NCI-H2196 (cell line): ENCODE measurements around the gene LRRN3.

Experiments
- DNase-seq: peaks from one replicate; lab custom pipeline; 2025; ENCODE audit not compliant: unreplicated experiment; lab: John Stamatoyannopoulos, UW

Gene LRRN3

GRCh38 chr7:111104710-111105109 is 13.8 kb downstream of the LRRN3 start:
- no peak for DNase-seq

- DNase-seq: no peak
Measured at GRCh38 chr7:111105269-111105668, 14.3 kb downstream of the LRRN3 start.

- no peak for DNase-seq
Measured at GRCh38 chr7:111107579-111107978, 16.7 kb downstream of the LRRN3 start.

DNA sequence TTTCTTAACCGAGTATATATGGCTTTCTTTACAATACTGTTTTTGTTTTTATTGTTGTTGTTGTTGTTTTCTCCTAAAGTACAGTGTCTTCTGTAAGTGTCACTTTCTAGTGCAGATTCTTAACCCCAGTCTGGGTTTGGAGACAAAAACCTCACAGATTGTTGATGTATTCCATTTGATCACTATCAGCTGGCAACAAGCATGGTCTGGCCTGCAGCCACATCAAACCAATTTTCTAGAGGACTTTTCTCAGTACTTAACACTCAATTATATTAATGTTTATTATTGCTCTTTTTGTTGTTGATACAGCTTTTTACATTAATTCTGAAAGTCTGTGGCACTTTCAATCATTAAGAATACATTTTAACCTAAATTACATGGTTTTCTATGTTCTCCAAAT is 17.1 kb downstream of the LRRN3 start:
- no peak for DNase-seq

GRCh38 chr7:111108496-111108895 is 17.6 kb downstream of the LRRN3 start:
- DNase-seq: no peak

DNA sequence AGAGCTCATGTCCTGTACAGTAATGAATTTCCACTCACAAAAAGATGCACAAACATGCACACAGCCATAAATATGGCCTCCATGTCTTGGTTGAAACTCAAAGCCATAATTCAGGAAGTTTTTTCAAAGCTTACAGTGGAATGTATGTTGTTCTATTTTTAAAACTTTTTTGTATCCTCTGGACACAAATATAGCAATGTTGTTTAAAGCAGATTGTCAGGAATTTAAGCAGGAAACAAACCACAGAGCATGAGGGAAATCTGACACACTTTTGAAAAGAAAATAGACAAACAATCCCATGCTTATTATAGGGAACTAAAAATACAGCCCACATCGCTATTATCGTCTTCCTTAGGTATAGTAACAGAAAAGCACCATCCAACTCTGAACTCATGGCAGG is 21.5 kb downstream of the LRRN3 start:
- DNase-seq: no peak

DNA sequence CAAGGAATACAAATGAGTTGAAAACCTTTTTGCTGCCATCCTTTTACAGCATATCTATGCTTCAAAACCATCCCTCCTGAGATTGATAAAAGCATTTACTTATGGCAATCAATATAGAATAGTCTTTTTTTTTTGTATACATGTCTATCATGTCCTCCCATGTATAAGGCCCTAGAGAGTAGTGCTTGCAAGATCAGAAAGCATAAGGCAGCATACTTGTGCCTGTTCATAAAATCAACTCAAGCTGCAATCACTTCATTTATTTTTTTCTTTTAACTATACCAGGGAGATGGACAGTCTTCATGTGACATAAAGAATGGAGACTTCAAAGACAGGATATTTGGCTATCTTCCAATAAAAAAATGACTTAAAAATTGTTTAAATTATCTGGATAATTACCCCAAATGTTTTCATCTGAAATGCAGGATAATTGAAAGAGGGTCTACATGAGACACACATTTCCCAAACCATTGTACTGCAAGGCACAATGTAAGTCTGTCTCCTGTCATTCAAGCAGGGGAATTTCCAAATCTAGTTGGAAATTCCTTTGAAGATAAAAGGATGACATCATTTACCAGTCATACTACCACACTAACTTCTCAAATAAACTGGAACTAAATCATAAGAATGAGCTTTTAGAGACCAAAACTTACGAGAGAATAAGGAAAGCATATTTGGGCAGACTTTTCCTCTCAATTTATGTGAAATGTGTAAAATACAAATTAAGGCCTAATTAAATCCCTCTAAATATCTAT is 22.5 kb downstream of the LRRN3 start:
- DNase-seq: no peak

- DNase-seq: no peak
Measured at GRCh38 chr7:111115966-111116365, 25.0 kb downstream of the LRRN3 start.

GRCh38 chr7:111126987-111127386 is 36.1 kb downstream of the LRRN3 start:
- no peak for DNase-seq

DNA sequence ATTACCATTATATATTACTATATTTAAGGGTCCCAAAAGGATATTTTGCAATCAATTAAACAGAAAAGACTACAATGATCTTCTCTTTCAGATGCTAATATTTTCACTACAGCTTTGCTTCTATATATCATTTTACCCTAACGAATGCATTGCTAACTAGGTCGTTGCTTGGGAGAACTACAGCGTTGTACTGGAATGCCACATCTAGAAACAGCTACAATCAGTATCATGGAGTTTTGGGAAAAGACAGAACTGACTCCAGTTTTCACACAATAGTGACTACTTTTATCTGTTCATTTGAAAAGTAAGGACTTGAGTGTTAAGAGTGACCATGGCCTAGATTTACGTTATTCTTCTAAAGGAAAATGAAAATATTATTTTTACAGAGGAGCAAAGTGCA is 38.5 kb downstream of the LRRN3 start:
- DNase-seq: no peak

DNA sequence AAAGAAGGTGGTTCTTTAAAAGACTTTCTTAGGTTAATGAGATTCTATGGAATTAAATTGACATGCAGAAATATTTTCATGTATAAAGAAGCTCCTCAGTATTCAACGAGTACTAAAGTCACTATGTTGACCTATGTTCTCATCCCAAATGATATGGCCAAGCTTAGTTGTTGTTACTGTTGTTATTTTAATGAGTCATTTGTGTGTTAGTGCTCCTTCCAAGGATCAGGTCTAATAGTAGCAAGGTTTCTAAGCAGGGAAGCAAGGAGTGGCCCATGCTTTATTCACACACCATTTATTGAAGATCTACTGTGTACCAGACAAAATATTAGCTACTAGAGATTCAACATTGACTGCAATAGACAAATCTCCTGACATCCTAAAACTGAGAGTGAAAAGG is 41.9 kb downstream of the LRRN3 start:
- DNase-seq: no peak

GRCh38 chr7:111137296-111138192 is 46.6 kb downstream of the LRRN3 start:
- DNase-seq: no peak

- DNase-seq: no peak
Measured at GRCh38 chr7:111138193-111138569, 47.3 kb downstream of the LRRN3 start.

DNA sequence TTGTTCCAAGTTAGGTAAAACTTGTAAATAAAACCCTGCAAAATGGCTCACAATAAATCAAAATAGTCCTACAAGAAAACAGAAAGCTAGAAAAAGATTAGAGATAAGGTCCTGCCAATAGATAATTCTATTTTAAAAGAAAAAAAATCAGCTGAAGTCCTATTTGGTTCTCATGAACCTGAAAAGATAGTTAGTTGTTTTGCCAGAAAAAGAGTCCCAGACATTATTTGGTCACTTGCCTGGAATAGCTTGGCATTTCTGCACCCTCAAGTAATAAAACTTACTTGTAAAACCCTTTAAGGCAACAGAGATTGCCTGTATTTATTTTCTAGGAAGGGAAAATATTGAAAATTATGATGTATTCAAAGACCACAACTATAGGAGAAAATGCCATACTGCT is 47.7 kb downstream of the LRRN3 start:
- DNase-seq: no peak

DNA sequence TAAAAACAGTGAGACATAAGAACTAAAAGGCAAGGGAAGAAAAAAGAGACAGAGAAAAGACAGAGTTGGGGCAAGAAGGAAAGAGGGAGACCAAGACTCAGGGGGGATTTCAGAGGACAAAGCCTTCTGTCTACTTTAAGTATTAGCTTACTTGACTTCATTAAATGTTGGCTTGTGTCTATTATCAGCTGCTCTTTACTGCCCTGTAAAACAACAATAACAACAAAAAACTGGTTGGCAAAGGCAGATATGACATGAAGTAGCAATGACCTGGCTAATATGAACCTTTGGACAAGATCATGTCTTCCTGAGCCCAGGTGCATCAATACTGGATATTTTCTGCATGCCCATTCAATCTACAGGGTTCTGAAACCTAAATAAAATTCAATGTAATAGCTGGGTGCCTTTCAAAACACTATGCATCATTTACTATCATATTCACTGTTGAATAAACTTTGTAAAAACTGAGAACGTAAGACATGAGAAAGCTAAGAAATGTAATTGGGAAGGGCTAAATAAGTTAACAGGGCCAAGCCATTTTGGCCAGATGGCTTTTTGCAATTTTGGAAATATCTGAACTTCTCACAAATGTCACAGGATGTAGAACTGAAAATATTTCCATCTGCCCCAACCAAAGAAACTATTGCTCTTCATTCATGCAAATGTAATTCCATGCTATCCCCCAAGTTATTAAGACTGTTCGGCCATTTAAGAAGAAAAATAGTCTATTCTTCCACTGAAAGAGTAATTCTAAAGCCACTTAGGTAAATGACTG is 49.4 kb downstream of the LRRN3 start:
- DNase-seq: no peak

- DNase-seq: no peak
Measured at GRCh38 chr7:111145472-111145871, 54.5 kb downstream of the LRRN3 start.

DNA sequence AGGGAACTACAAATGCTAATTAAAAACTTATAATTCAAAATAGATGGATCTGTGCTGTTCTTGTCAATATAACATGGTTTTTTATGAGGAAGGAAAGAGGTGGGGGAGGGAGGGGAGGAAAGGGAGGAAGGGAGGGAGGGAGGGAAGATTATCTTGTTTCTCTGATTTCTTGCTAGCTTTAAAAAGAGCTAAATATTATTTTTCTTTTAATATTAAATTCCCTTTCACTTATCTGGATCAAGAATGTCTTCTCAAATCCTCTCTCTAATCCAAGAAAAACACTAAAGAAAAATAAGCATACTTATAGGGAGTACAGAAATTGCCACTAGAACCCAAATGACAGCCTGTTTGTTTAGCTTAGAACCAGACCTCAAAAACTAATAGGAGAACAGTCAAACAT is 55.2 kb downstream of the LRRN3 start:
- DNase-seq: no peak

DNA sequence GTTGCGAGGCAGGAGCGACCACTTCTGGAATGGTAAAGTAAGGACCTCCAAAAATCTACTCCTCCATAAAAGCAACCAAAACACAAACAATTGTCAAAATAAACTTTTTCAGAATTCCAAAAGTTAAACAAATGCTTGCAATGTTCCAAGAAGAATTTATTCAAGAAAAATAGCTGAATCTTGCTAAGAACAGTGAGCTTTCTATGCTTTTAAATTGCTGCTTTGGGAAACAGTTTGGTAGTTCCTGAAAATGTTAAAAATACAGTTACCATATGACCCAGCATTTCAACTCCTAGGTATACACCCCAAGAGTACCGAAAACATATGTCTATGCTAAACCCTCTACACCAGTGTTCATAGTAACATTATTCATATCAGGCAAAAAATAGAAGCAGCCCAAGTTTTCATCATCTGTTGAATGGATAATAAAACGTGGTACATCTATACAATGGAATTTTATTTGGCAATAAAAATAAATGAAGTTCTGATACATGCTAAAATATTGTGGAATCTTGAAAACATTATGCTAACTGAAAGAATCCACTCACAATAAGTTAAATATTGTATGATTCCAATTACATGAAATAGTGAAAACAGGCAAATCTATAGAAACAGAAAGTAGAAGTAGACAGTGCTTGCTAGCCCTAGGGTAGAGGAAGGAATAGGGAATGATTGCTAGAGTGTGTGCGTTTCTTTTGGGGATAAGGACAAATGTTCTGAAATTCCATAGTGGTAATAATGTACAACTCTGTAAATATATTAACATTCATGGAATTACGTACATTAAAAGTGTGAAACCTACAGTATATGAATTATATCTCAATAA is 57.0 kb downstream of the LRRN3 start:
- no peak for DNase-seq

DNA sequence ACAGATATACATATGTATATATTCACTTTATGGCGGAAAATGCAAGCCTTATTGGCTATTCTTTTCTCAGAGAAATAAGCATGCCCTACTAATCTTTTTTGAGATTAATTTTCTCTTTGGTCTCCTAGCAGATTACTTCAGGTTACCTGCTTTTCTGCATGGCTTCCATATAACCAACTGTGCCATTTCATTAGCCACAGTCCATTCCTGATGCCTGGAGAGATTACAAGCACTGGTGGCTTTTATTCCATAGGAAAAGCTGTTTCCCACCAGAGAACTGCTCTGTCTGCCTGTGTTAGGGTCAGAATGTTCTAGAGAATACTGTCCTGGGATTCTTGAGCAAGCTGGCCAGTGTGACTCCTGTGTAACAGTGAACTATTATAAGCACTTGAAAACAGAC is 59.8 kb downstream of the LRRN3 start:
- DNase-seq: no peak

GRCh38 chr7:111159426-111159825 is 68.5 kb downstream of the LRRN3 start:
- no peak for DNase-seq

DNA sequence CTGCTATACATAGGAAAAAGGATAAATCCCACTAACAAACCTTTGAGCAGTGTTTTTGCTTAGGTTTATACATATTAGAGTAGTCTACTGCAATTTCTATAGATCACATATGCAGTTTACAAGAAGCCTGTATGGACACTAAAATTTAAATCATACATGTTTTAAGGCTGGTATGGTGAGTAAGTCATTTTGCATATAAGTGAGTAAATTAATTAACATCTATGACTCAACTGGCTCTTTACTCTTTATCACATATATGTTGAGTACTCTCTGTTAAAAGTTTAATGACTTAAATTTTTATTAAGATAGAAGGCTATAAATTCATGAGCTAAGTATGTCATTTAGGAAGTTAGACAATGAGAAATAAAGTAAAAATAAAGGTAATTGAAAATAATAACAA is 69.4 kb downstream of the LRRN3 start:
- DNase-seq: no peak
